ENCODE results near the gene HTR2A.

The HTR2A gene

DNA sequence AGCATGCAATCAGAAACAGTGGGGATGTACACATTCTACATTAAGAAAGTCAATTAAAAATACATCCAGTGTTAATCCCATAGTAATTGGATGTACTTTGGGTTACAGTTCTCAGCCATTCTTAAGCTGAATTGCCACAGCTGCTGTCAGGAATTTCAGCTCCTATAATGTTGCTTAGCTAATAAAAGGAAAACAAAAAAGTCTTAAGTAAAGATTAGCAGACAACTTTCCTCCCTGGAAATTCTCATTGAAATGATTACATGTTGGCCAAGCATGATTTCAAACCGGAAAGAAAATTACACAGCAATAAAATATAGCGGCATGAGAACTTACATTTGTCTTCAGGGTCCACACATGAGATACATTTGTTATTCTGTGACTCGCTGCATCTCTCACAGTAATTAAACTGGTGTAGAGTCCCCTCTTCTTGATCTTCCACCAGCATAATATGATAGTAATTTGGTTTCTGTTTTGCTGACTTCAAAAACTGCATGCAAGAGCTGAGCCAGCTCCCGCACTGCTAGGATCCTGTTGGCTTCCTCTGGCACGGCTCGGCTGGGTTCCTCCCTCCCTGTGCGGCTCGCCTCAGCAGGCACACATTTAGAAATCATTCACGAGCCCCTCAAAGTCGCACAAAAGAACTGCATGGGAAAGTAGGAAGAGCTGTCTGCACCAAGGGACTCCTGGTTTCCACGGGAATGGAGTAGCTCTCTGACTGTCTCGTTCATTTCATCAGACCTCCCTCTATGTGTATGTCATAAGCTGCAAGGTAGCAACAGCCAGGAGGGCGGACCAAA is at the start of gene HTR2A:
TSS of gene HTR2A (minus strand) at position 713 of the 797 bp plus-strand sequence. CDS start 1,147 bp downstream, outside the sequence.
- TF ChIP-seq, protein P1, sequence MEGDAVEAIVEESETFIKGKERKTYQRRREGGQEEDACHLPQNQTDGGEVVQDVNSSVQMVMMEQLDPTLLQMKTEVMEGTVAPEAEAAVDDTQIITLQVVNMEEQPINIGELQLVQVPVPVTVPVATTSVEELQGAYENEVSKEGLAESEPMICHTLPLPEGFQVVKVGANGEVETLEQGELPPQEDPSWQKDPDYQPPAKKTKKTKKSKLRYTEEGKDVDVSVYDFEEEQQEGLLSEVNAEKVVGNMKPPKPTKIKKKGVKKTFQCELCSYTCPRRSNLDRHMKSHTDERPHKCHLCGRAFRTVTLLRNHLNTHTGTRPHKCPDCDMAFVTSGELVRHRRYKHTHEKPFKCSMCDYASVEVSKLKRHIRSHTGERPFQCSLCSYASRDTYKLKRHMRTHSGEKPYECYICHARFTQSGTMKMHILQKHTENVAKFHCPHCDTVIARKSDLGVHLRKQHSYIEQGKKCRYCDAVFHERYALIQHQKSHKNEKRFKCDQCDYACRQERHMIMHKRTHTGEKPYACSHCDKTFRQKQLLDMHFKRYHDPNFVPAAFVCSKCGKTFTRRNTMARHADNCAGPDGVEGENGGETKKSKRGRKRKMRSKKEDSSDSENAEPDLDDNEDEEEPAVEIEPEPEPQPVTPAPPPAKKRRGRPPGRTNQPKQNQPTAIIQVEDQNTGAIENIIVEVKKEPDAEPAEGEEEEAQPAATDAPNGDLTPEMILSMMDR (IDR thresholded peaks at IDR 0.05; ENCODE audit: low read depth, low read length, missing control alignments) = no peak
- DNase-seq (ENCODE audit: extremely low read depth, low read depth) = no peak
- H3K4me3 ChIP-seq (replicated peaks; ENCODE audit: low read depth, low read length) = no peak within 1 kb of the TSS

DNA sequence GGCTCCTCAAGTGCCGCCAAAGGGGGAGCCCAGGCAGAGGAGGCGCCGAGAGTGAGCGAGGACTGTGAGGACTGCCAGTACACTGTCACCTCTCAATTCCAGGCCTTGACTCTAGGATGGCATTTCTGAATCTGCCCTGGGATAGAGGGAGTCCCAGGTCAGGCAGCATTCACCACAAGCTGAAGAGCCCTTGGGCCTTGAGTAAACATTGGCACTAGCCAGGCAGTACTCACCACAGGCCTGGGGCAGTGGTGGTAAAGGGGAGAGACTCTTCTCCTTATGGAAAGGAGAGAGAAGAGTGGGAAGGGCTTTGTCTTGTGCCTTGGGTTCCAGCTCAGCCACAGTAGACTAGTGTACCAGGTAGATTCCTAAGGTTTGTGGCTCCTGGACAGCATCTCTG is 39.7 kb upstream of the HTR2A start:
- DNase-seq (ENCODE audit: extremely low read depth, low read depth) = no peak
- no peak overlapping the region for H3K4me3 ChIP-seq (replicated peaks; ENCODE audit: low read depth, low read length)
- TF ChIP-seq, protein P1 (IDR thresholded peaks at IDR 0.05; ENCODE audit: low read depth, low read length, missing control alignments) = no peak

DNA sequence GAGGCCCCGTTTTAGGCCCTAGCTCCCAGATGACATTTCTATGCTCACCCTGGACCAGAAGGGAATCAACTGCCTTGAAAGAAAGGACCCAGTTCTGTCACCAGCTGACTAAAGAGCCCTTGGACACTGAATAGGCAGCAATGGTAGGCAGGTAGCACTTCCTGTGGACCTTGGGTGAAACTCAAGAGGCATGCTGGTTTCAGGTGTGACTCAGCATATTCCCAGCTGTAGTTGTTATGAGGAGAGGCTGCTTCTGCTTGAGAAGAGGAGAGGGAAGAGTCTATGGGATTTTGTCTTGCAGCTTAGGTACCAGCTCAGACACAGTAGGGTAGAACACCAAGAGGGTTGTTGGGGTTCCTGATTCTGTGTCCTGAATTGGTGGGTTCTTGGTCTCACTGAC is 37.9 kb upstream of the HTR2A start:
- TF ChIP-seq, protein P1 (IDR thresholded peaks at IDR 0.05; ENCODE audit: low read depth, low read length, missing control alignments) = no peak
- no peak overlapping the region for H3K4me3 ChIP-seq (replicated peaks; ENCODE audit: low read depth, low read length)
- no peak for DNase-seq (ENCODE audit: extremely low read depth, low read depth)

- no peak for DNase-seq (ENCODE audit: extremely low read depth, low read depth)
- TF ChIP-seq, protein P1 (IDR thresholded peaks at IDR 0.05; ENCODE audit: low read depth, low read length, missing control alignments) = no peak
- H3K4me3 ChIP-seq (replicated peaks; ENCODE audit: low read depth, low read length) = no peak overlapping the region
Observed at GRCh38 chr13:46926916-46927590, 30.2 kb upstream of the HTR2A start.

GRCh38 chr13:46925486-46925885 is 28.6 kb upstream of the HTR2A start:
- no peak overlapping the region for H3K4me3 ChIP-seq (replicated peaks; ENCODE audit: low read depth, low read length)
- TF ChIP-seq, protein P1 (IDR thresholded peaks at IDR 0.05; ENCODE audit: low read depth, low read length, missing control alignments) = no peak
- no peak for DNase-seq (ENCODE audit: extremely low read depth, low read depth)

GRCh38 chr13:46914341-46914740 is 17.5 kb upstream of the HTR2A start:
- DNase-seq (ENCODE audit: extremely low read depth, low read depth) = no peak
- H3K4me3 ChIP-seq (replicated peaks; ENCODE audit: low read depth, low read length) = no peak overlapping the region
- TF ChIP-seq, protein P1 (IDR thresholded peaks at IDR 0.05; ENCODE audit: low read depth, low read length, missing control alignments) = no peak

Measured in HFF-Myc (cell line).